H1 (cell line): ENCODE results near the gene CYP4Z1. TPM values are rescaled to one million over a fixed set of nuclear protein-coding genes. Genes with fewer than 3 reads are reported as not detected.

Experiments
- CTCF ChIA-PET: fragments of 300-600 bp; sonication (Branson Sonifier 250); formaldehyde crosslinking; loops from one replicate; lab custom pipeline; 2021; ENCODE audit not compliant: partially characterized antibody; lab: Charles Lee
- POLR2A ChIA-PET: fragments of 300-600 bp; sonication (Branson Sonifier 250); formaldehyde crosslinking; loops from one replicate; lab custom pipeline; 2021; ENCODE audit warnings: inconsistent platforms; ENCODE audit not compliant: partially characterized antibody; lab: Charles Lee
- DNase-seq, 2 experiments: peaks; one replicate each; pipeline versions ENCODE4 v3.0.0 to v3.0.0-alpha.2; 2010 to 2022; ENCODE audit warnings: low spot score in 2 of 2, low read depth in 1 of 2, mixed read lengths in 1 of 2
- FAIRE-seq: peaks from 2 replicates; lab custom pipeline; 2011; peaks lifted over from hg19 to GRCh38; lab: Jason Lieb, UNC
- H2AFZ ChIP-seq: 2 replicates; pipeline ENCODE4 v1.8.1; 2012; ENCODE audit warnings: low read length, inconsistent platforms
- H2AK5ac ChIP-seq: 2 replicates; pipeline ENCODE4 v1.6.1; 2013; ENCODE audit warnings: low read depth, low read length
- H2BK120ac ChIP-seq: replicated peaks from 2 replicates; pipeline ENCODE3; 2013; ENCODE audit warnings: low read depth, low read length, inconsistent platforms
- H2BK12ac ChIP-seq: 2 replicates; pipeline ENCODE4 v1.6.1; 2013; ENCODE audit warnings: low read depth, low read length
- H2BK15ac ChIP-seq: 2 replicates; pipeline ENCODE4 v1.6.1; 2013; ENCODE audit warnings: low read length
- H2BK20ac ChIP-seq: 2 replicates; pipeline ENCODE4 v1.6.1; 2013; ENCODE audit warnings: low read length
- H2BK5ac ChIP-seq: 2 replicates; pipeline ENCODE4 v1.6.1; 2013; ENCODE audit warnings: low read depth, low read length
- H3K14ac ChIP-seq: 2 replicates; pipeline ENCODE4 v1.6.1; 2013; ENCODE audit warnings: inconsistent platforms; ENCODE audit not compliant: insufficient read length
- H3K18ac ChIP-seq: 2 replicates; pipeline ENCODE4 v1.6.1; 2013; ENCODE audit warnings: low read length; ENCODE audit errors: extremely low read depth
- H3K23ac ChIP-seq: 2 replicates; pipeline ENCODE4 v1.6.1; 2013; ENCODE audit warnings: inconsistent platforms; ENCODE audit not compliant: insufficient read length
- H3K23me2 ChIP-seq: 2 replicates; pipeline ENCODE4 v1.6.1; 2013; ENCODE audit warnings: low read depth, low read length
- H3K27ac ChIP-seq: 2 replicates; pipeline ENCODE4 v1.6.1; 2011; ENCODE audit warnings: low read depth, low read length, inconsistent platforms
- H3K27me3 ChIP-seq, 4 experiments: replicated peaks in 1 of 4; 1 replicate in 1 of 4; 2 replicates in 3 of 4; pipeline versions ENCODE4 v1.6.1 to v1.8.1; 2011 to 2013; ENCODE audit warnings: low read length in 3 of 4, mild to moderate bottlenecking in 3 of 4, inconsistent platforms in 2 of 4, mixed read lengths in 2 of 4, moderate library complexity in 1 of 4; ENCODE audit not compliant: control insufficient read depth in 3 of 4, insufficient read depth in 3 of 4; ENCODE audit errors: extremely low read depth in 1 of 4
- H3K36me3 ChIP-seq, 4 experiments: 2 replicates each; pipeline versions ENCODE4 v1.6.1 to v1.8.1; 2011 to 2013; ENCODE audit warnings: mild to moderate bottlenecking in 4 of 4, low read length in 3 of 4, moderate library complexity in 2 of 4, control low read depth in 1 of 4, inconsistent platforms in 1 of 4; ENCODE audit not compliant: insufficient read depth in 4 of 4, control insufficient read depth in 2 of 4
- H3K4ac ChIP-seq: replicated peaks from 2 replicates; pipeline ENCODE3; 2013; ENCODE audit warnings: low read length, low read depth, mixed read lengths, inconsistent platforms; ENCODE audit not compliant: insufficient read length
- H3K4me1 ChIP-seq, 4 experiments: replicated peaks in 1 of 4; 1 replicate in 1 of 4; 2 replicates in 3 of 4; pipeline versions ENCODE4 v1.6.1 to v1.8.1; 2011 to 2013; ENCODE audit warnings: low read length in 3 of 4, inconsistent platforms in 2 of 4, mixed read lengths in 1 of 4; ENCODE audit not compliant: insufficient read depth in 4 of 4, control insufficient read depth in 3 of 4
- H3K4me2 ChIP-seq, 2 experiments: 2 replicates each; pipeline versions ENCODE4 v1.6.1 to v1.8.1; 2011 to 2013; ENCODE audit warnings: low read depth in 2 of 2, low read length in 2 of 2, control low read depth in 1 of 2, inconsistent platforms in 1 of 2, mild to moderate bottlenecking in 1 of 2; ENCODE audit not compliant: insufficient read depth in 1 of 2
- H3K4me3 ChIP-seq, 4 experiments: fragments of 200-600, 300-600 bp in 1 of 4; sonication (generic), shearing (Covaris generic), sonication (Bioruptor Twin) in 1 of 4; 2 replicates each; pipeline versions ENCODE4 v1.5.1 to v1.8.1; 2011 to 2016; ENCODE audit warnings: low read length in 4 of 4, low read depth in 3 of 4, control low read depth in 2 of 4, inconsistent platforms in 2 of 4, mild to moderate bottlenecking in 2 of 4, mixed read lengths in 1 of 4, moderate library complexity in 1 of 4; ENCODE audit not compliant: insufficient read depth in 2 of 4; ENCODE audit errors: extremely low read depth in 1 of 4
- H3K56ac ChIP-seq: replicated peaks from 2 replicates; pipeline ENCODE3; 2013; ENCODE audit warnings: low read depth, mild to moderate bottlenecking, mixed read lengths, low read length, inconsistent platforms; ENCODE audit not compliant: insufficient read length
- H3K79me1 ChIP-seq: 2 replicates; pipeline ENCODE4 v1.6.1; 2013; ENCODE audit warnings: low read depth, low read length, control low read depth
- H3K79me2 ChIP-seq, 2 experiments: 2 replicates each; pipeline versions ENCODE4 v1.6.1 to v1.8.1; 2012 to 2013; ENCODE audit warnings: low read length in 2 of 2, mild to moderate bottlenecking in 2 of 2, inconsistent platforms in 1 of 2; ENCODE audit not compliant: insufficient read depth in 2 of 2, control insufficient read depth in 1 of 2
- H3K9ac ChIP-seq, 4 experiments: replicated peaks in 1 of 4; 1 replicate in 1 of 4; 2 replicates in 3 of 4; pipeline versions ENCODE4 v1.6.1 to v1.8.1; 2011 to 2013; ENCODE audit warnings: low read depth in 3 of 4, low read length in 3 of 4, control low read depth in 2 of 4, mild to moderate bottlenecking in 2 of 4, moderate library complexity in 2 of 4, inconsistent platforms in 1 of 4; ENCODE audit errors: extremely low read depth in 1 of 4
- H3K9me3 ChIP-seq, 2 experiments: 2 replicates each; pipeline versions ENCODE4 v1.6.1 to v1.8.1; 2012 to 2013; ENCODE audit warnings: mild to moderate bottlenecking in 2 of 2, moderate library complexity in 2 of 2, control low read depth in 1 of 2, inconsistent platforms in 1 of 2, low read depth in 1 of 2, low read length in 1 of 2, mixed read lengths in 1 of 2; ENCODE audit not compliant: insufficient read depth in 2 of 2
- H4K20me1 ChIP-seq, 2 experiments: replicated peaks in 1 of 2; 2 replicates each; pipeline versions ENCODE3 to v1.8.1; 2011 to 2013; ENCODE audit warnings: inconsistent platforms in 2 of 2, low read length in 2 of 2, mild to moderate bottlenecking in 1 of 2; ENCODE audit not compliant: insufficient read depth in 2 of 2, control insufficient read depth in 1 of 2
- H4K5ac ChIP-seq: 2 replicates; pipeline ENCODE4 v1.6.1; 2013; ENCODE audit warnings: low read length, low read depth, mixed read lengths, inconsistent platforms; ENCODE audit not compliant: insufficient read length
- H4K8ac ChIP-seq: 2 replicates; pipeline ENCODE4 v1.8.0; 2013; ENCODE audit warnings: mild to moderate bottlenecking, moderate library complexity, low read length, inconsistent platforms; ENCODE audit not compliant: insufficient read depth; ENCODE audit errors: extremely low read depth
- H4K91ac ChIP-seq: replicated peaks from 2 replicates; pipeline ENCODE3; 2013; ENCODE audit warnings: low read length, mixed read lengths, inconsistent platforms; ENCODE audit not compliant: insufficient read length
- CTCF ChIP-seq, 3 experiments: IDR thresholded peaks; 1 replicate in 2 of 3; 2 replicates in 1 of 3; pipeline versions ENCODE4 v1.5.1 to v1.6.1; 2011; ENCODE audit warnings: low read length in 3 of 3, mild to moderate bottlenecking in 3 of 3, inconsistent platforms in 2 of 3, low read depth in 1 of 3, moderate library complexity in 1 of 3; ENCODE audit not compliant: insufficient read depth in 1 of 3; ENCODE audit errors: control extremely low read depth in 1 of 3
- E2F6 ChIP-seq: IDR thresholded peaks from 2 replicates; pipeline ENCODE4 v1.6.1; 2012; ENCODE audit warnings: inconsistent platforms
- FOSL1 ChIP-seq: IDR thresholded peaks from 2 replicates; pipeline ENCODE4 v1.6.1; 2011; ENCODE audit warnings: mild to moderate bottlenecking, low read depth, low read length, moderate library complexity; ENCODE audit not compliant: insufficient read depth
- RAD21 ChIP-seq, 2 experiments: IDR thresholded peaks in 1 of 2; conservative IDR thresholded peaks in 1 of 2; 2 replicates each; pipeline ENCODE4 v1.6.1; 2011; ENCODE audit warnings: low read depth in 2 of 2, low read length in 2 of 2, improper control_type of control experiment in 1 of 2, inconsistent platforms in 1 of 2, mild to moderate bottlenecking in 1 of 2, moderate library complexity in 1 of 2
- RBBP5 ChIP-seq: IDR thresholded peaks from 2 replicates; pipeline ENCODE4 v1.7.1; 2012; ENCODE audit warnings: low read depth, mild to moderate bottlenecking, inconsistent platforms, low read length, moderate library complexity, borderline replicate concordance
- WGBS, 2 experiments: shearing (Covaris generic) in 1 of 2; methylation state at CpG; one replicate each; pipeline versions ENCODE4 v1.1.6 to v1.1.7; 2013 to 2015; ENCODE audit warnings: low lambda C conversion rate in 2 of 2, mixed read lengths in 2 of 2, inconsistent platforms in 1 of 2, low coverage in 1 of 2, missing lambda C conversion rate in 1 of 2; ENCODE audit not compliant: insufficient replicate concordance in 2 of 2, insufficient coverage in 1 of 2, insufficient read length in 1 of 2; ENCODE audit errors: extremely low coverage in 1 of 2, missing lambda C conversion rate in 1 of 2; 5-methylcytosine and 5-hydroxymethylcytosine counted together
- polyA plus RNA-seq, 7 experiments: library from polyadenylated mRNA; depleted of rRNA in 3 of 7; stranded (reverse) in 5 of 7; unstranded in 2 of 7; fragments of >200 nt in 5 of 7; fragments of 200-250 nt in 2 of 7; gene quantifications; 1 replicate in 5 of 7; 2 replicates in 1 of 7; 4 replicates in 1 of 7; pipeline versions ENCODE4 v1.2.1 to v1.2.3, GENCODE V29; 2011 to 2013; ENCODE audit warnings: missing spikeins in 2 of 7, mixed read lengths in 2 of 7
- total RNA-seq: library from RNA; stranded (reverse); fragmentation: NEBNext Ultra II Directional; extraction: Animal tissue kit (Norgen Biotek cat#: 25700); gene quantifications from 2 replicates; pipeline ENCODE4 v1.2.1, GENCODE V29; 2021

CYP4Z1 gene
- total and polyA plus RNA-seq, 2 of the 8 experiments (the other 6 are each of a cell fraction or from before 2014, with no cell fraction given) = not detected

GRCh38 chr1:47104816-47105215 lies 37.8 kb downstream of the CYP4Z1 start:
- 92% methylated on average over 3 of the region's 3 CpGs; no CpG with 5 or more reads in 1 of the 2 experiments for WGBS, 2 experiments
- no peak overlapping the region for H2BK12ac ChIP-seq
- CTCF ChIA-PET = interaction anchor here (0.6 to 1.8 kb wide), 4 partner anchors 69 to 429 kb away, joined by 3 read pairs; no protein-coding TSS in a partner anchor
- no peaks in the 10 kb centered on the region for H3K23me2 ChIP-seq
- no peak overlapping the region for H4K91ac ChIP-seq
- H4K8ac ChIP-seq = no peak overlapping the region
- H3K4me3 ChIP-seq = no peak overlapping the region
- H2BK120ac ChIP-seq = no peak overlapping the region
- no peaks in the 10 kb centered on the region for H3K79me2 ChIP-seq
- no peak overlapping the region for H3K14ac ChIP-seq
- DNase-seq (no peak), FAIRE-seq (no peak)
- no peaks in the 10 kb centered on the region for H3K9me3 ChIP-seq
- no peaks in the 10 kb centered on the region for H3K36me3 ChIP-seq
- no peak overlapping the region for H2AFZ ChIP-seq
- H3K27me3 ChIP-seq = no peaks in the 10 kb centered on the region
- H3K4me1 ChIP-seq = peaks cover 0 to 2% (median 0%) of the 10 kb centered on the region in 4 experiments; a peak in 1 of 7 replicates
- no peak overlapping the region for H2BK15ac ChIP-seq
- H3K18ac ChIP-seq = no peak overlapping the region
- no peak overlapping the region for H3K4me2 ChIP-seq
- no peak overlapping the region for H3K27ac ChIP-seq
- H3K4ac ChIP-seq = no peak overlapping the region
- no peaks in the 10 kb centered on the region for H4K20me1 ChIP-seq
- no peaks in the 10 kb centered on the region for H3K79me1 ChIP-seq
- no peak overlapping the region for H2BK5ac ChIP-seq
- H2AK5ac ChIP-seq = no peak overlapping the region
- TF ChIP-seq E2F6 (no peak), FOSL1 (no peak), RAD21 (IDR thresholded peaks at IDR 0.05 in 1 of 2, conservative IDR thresholded peaks at IDR 0.05 in 1 of 2; ENCODE audit: low read depth in 2 of 2, low read length in 2 of 2) (peak in 1 of 2 experiments; percentile 5; a peak in 1 of 4 replicates), CTCF (IDR thresholded peaks at IDR 0.05; ENCODE audit: control extremely low read depth in 1 of 3, insufficient read depth in 1 of 3, low read depth in 1 of 3, low read length in 3 of 3) (peak in 1 of 3 experiments; percentile 17; a peak in 1 of 4 replicates), RBBP5 (no peak)
- H2BK20ac ChIP-seq = no peak overlapping the region
- H3K23ac ChIP-seq = no peak overlapping the region
- POLR2A ChIA-PET = no interaction called here
- H3K56ac ChIP-seq = no peak overlapping the region
- no peak overlapping the region for H4K5ac ChIP-seq
- H3K9ac ChIP-seq = no peak overlapping the region
